HCT116 (cell line): ENCODE data around the gene SCUBE2. TPM values are rescaled to one million over a fixed set of nuclear protein-coding genes. Genes with fewer than 3 reads are reported as not detected.

Experiments
- ATAC-seq: fragments of 200-7000 bp; cut with Tn5 transposase; 2 replicates; pipeline ENCODE4 v1.9.1; 2020; ENCODE audit warnings: mild to moderate bottlenecking, moderate library complexity
- BruUV-seq: library from RNA; stranded (reverse); fragments of 400-500 nt; replicated peaks from 2 replicates; lab custom pipeline; 2021; lab: Mats Ljungman, UMichigan
- CTCF ChIA-PET: fragments of 300-600 bp; sonication (Branson Sonifier 250); formaldehyde crosslinking; loops from one replicate; lab custom pipeline; 2021; ENCODE audit warnings: antibody characterized with exemption; lab: Charles Lee
- POLR2A ChIA-PET: fragments of 300-600, 350-600 bp; sonication (Branson Sonifier 250); formaldehyde crosslinking; loops from one replicate; lab custom pipeline; 2021; ENCODE audit warnings: antibody characterized with exemption; lab: Charles Lee
- RAD21 ChIA-PET, 2 experiments: fragments of 300-600 bp; sonication (Branson Sonifier 250); formaldehyde crosslinking; loops; one replicate each; lab custom pipeline; 2023; ENCODE audit warnings: low total read pairs in 2 of 2; ENCODE audit not compliant: uncharacterized antibody in 2 of 2, unreplicated experiment in 2 of 2, low non-redundant PET in 1 of 2; lab: Charles Lee
- DNase-seq: peaks from one replicate; pipeline ENCODE4 v3.0.0-alpha.2; 2010; ENCODE audit warnings: low read depth, low spot score
- H2AFZ ChIP-seq: fragments of 200-600 bp; shearing (Covaris generic), sonication (generic); 2 replicates; pipeline ENCODE4 v1.6.1; 2017; ENCODE audit warnings: low read depth, mixed run types, mixed read lengths, antibody characterized with exemption, low read length; ENCODE audit not compliant: poor library complexity, severe bottlenecking
- H3K27ac ChIP-seq: 2 replicates; pipeline ENCODE4 v1.5.1; 2012; ENCODE audit warnings: low read depth, low read length
- H3K27me3 ChIP-seq: fragments of 200-600 bp; sonication (generic); 2 replicates; pipeline ENCODE4 v1.6.1; 2016; ENCODE audit warnings: mixed run types, low read length, mixed read lengths; ENCODE audit not compliant: insufficient read depth
- H3K36me3 ChIP-seq, 2 experiments: fragments of 200-500 bp in 1 of 2; fragments of 200-600 bp in 1 of 2; sonication (Bioruptor generic) in 1 of 2; sonication (generic) in 1 of 2; 2 replicates each; pipeline versions ENCODE4 v1.5.1 to v1.6.1; 2014 to 2016; ENCODE audit warnings: low read length in 2 of 2, inconsistent platforms in 1 of 2, mixed read lengths in 1 of 2, mixed run types in 1 of 2; ENCODE audit not compliant: insufficient read depth in 2 of 2, control insufficient read depth in 1 of 2
- H3K4me1 ChIP-seq, 2 experiments: fragments of 200-600 bp in 1 of 2; sonication (generic) in 1 of 2; 2 replicates each; pipeline versions ENCODE4 v1.5.1 to v1.6.1; 2012 to 2017; ENCODE audit warnings: low read length in 2 of 2, inconsistent platforms in 1 of 2, mild to moderate bottlenecking in 1 of 2, mixed read lengths in 1 of 2, mixed run types in 1 of 2, moderate library complexity in 1 of 2; ENCODE audit not compliant: insufficient read depth in 2 of 2, control insufficient read depth in 1 of 2
- H3K4me2 ChIP-seq: fragments of 200-600 bp; sonication (generic); 2 replicates; pipeline ENCODE4 v1.6.1; 2017; ENCODE audit warnings: mixed run types, low read length, mixed read lengths
- H3K4me3 ChIP-seq, 2 experiments: fragments of 200-600 bp in 1 of 2; sonication (generic) in 1 of 2; replicated peaks in 1 of 2; 2 replicates each; pipeline ENCODE4 v1.5.1; 2011 to 2016; ENCODE audit warnings: low read length in 2 of 2, control low read depth in 1 of 2, low read depth in 1 of 2, mild to moderate bottlenecking in 1 of 2, mixed read lengths in 1 of 2, mixed run types in 1 of 2
- H3K79me2 ChIP-seq: fragments of 200-600 bp; sonication (generic); 2 replicates; pipeline ENCODE4 v1.6.1; 2017; ENCODE audit warnings: mild to moderate bottlenecking, mixed run types, low read length, moderate library complexity, mixed read lengths; ENCODE audit not compliant: insufficient read depth
- H3K9ac ChIP-seq: fragments of 200-600 bp; sonication (generic); 2 replicates; pipeline ENCODE4 v1.6.1; 2016; ENCODE audit warnings: low read length, mixed read lengths
- H3K9me2 ChIP-seq: fragments of 200-600 bp; sonication (generic), shearing (Covaris generic); 2 replicates; pipeline ENCODE4 v1.6.1; 2017; ENCODE audit warnings: mixed run types, mild to moderate bottlenecking, moderate library complexity; ENCODE audit not compliant: insufficient read depth
- H3K9me3 ChIP-seq, 2 experiments: fragments of 200-500 bp in 1 of 2; fragments of 200-600 bp in 1 of 2; sonication (Bioruptor generic) in 1 of 2; sonication (generic) in 1 of 2; 2 replicates each; pipeline ENCODE4 v1.6.1; 2014 to 2017; ENCODE audit warnings: low read length in 2 of 2, mixed read lengths in 2 of 2, inconsistent platforms in 1 of 2, low read depth in 1 of 2, mild to moderate bottlenecking in 1 of 2, mixed run types in 1 of 2, moderate library complexity in 1 of 2; ENCODE audit not compliant: control insufficient read depth in 1 of 2, insufficient read depth in 1 of 2
- H4K20me1 ChIP-seq: fragments of 200-600 bp; sonication (generic), shearing (Covaris generic); 2 replicates; pipeline ENCODE4 v1.6.1; 2017; ENCODE audit warnings: mixed run types, mild to moderate bottlenecking, moderate library complexity; ENCODE audit not compliant: insufficient read depth
- ATF3 ChIP-seq: IDR thresholded peaks from 2 replicates; pipeline ENCODE4 v1.6.1; 2012
- EGR1 ChIP-seq: IDR thresholded peaks from 2 replicates; pipeline ENCODE4 v1.6.1; 2012; ENCODE audit warnings: low read depth
- ELF1 ChIP-seq: IDR thresholded peaks from 2 replicates; pipeline ENCODE4 v1.6.1; 2012; ENCODE audit warnings: low read depth, borderline replicate concordance
- EZH2 ChIP-seq: fragments of 200-600 bp; sonication (generic); IDR thresholded peaks from 2 replicates; pipeline ENCODE4 v1.6.1; 2017; ENCODE audit warnings: antibody characterized with exemption, mixed run types
- FOSL1 ChIP-seq: IDR thresholded peaks from 2 replicates; pipeline ENCODE4 v1.6.1; 2012; ENCODE audit warnings: low read depth
- JUND ChIP-seq: IDR thresholded peaks from 2 replicates; pipeline ENCODE4 v1.6.1; 2012
- MAX ChIP-seq: IDR thresholded peaks from 2 replicates; pipeline ENCODE4 v1.6.1; 2012
- POLR2AphosphoS5 ChIP-seq: IDR thresholded peaks from 2 replicates; pipeline ENCODE4 v1.6.1; 2011; ENCODE audit warnings: mild to moderate bottlenecking, low read depth, low read length, moderate library complexity
- RAD21 ChIP-seq: IDR thresholded peaks from 2 replicates; pipeline ENCODE4 v1.6.1; 2012; ENCODE audit warnings: low read depth, mild to moderate bottlenecking
- REST ChIP-seq: IDR thresholded peaks from 2 replicates; pipeline ENCODE4 v1.6.1; 2012; ENCODE audit warnings: low read depth
- ZFX ChIP-seq: fragments of 450-650 bp; IDR thresholded peaks from 2 replicates; pipeline ENCODE4 v1.6.1; 2017
- intact Hi-C: fragments of 100-400 bp; cut with micrococcal nuclease; formaldehyde crosslinking; loops from 2 replicates; pipeline ENCODE4 v1.10.0; 2022
- total RNA-seq: library from RNA; stranded (reverse); gene quantifications from one replicate; pipeline ENCODE4 v1.2.1, GENCODE V29; 2021; ENCODE audit not compliant: unreplicated experiment

Gene SCUBE2
- total RNA-seq, 1 experiment from 2014 or later = 1.3 TPM

- no peak overlapping the region for H2AFZ ChIP-seq
- no peak overlapping the region for H3K4me2 ChIP-seq
- no peak for ATAC-seq
- no peaks in the 10 kb centered on the region for H3K9me3 ChIP-seq
- intact Hi-C loops = no loop called here
- no peak for TF ChIP-seq RAD21
- BruUV-seq = no TSS peak
- no peak overlapping the region for H3K9ac ChIP-seq
- no peaks in the 10 kb centered on the region for H3K9me2 ChIP-seq
- H3K79me2 ChIP-seq = no peaks in the 10 kb centered on the region
- no peaks in the 10 kb centered on the region for H4K20me1 ChIP-seq
- H3K27me3 ChIP-seq = no peaks in the 10 kb centered on the region
- H3K27ac ChIP-seq = no peak overlapping the region
- H3K4me3 ChIP-seq = no peak overlapping the region
- POLR2A ChIA-PET = no interaction called here
- H3K4me1 ChIP-seq = peaks cover under 1% of the 10 kb centered on the region in 2 experiments; a peak in 2 of 4 replicates
- H3K36me3 ChIP-seq = 0 out of 4 replicates have a peak, but pooled peaks cover 0 to 3% of the 10 kb centered on the region in 2 experiments
- RAD21 ChIA-PET = no interaction called here
- DNase-seq = no peak
- CTCF ChIA-PET = interaction anchor here (0.6 kb wide), 1 partner anchor 886 kb away, joined by 3 read pairs; no protein-coding TSS in a partner anchor
Measured at GRCh38 chr11:9132203-9132878, 40.9 kb upstream of the SCUBE2 start.

GRCh38 chr11:9130297-9130696 is 38.9 kb upstream of the SCUBE2 start:
- H3K9me2 ChIP-seq = no peaks in the 10 kb centered on the region
- ATAC-seq (0 out of 2 replicates have a peak, but pooled peaks have one; percentile 38), DNase-seq (no peak)
- H3K9ac ChIP-seq = no peak overlapping the region
- no peaks in the 10 kb centered on the region for H3K9me3 ChIP-seq
- H3K79me2 ChIP-seq = no peaks in the 10 kb centered on the region
- TF ChIP-seq EZH2 = no peak
- TF ChIP-seq POLR2AphosphoS5 = no peak
- TF ChIP-seq RAD21 = no peak
- no peak for TF ChIP-seq EGR1
- no peak for TF ChIP-seq JUND
- no peak for TF ChIP-seq ZFX
- TF ChIP-seq ELF1 = no peak
- no peak for TF ChIP-seq MAX
- no peak for TF ChIP-seq REST
- no peak for TF ChIP-seq ATF3
- no peak for TF ChIP-seq FOSL1
- no peaks in the 10 kb centered on the region for H3K4me1 ChIP-seq
- H3K4me2 ChIP-seq = no peak overlapping the region
- no peaks in the 10 kb centered on the region for H3K27me3 ChIP-seq
- no peaks in the 10 kb centered on the region for H3K36me3 ChIP-seq
- CTCF ChIA-PET = interaction anchor here (0.7 to 2.1 kb wide), 3 partner anchors 8 to 115 kb away, joined by 3 to 17 read pairs (median 3); no protein-coding TSS in a partner anchor
- intact Hi-C loops = no loop called here
- no peak overlapping the region for H3K4me3 ChIP-seq
- RAD21 ChIA-PET = no interaction called here
- BruUV-seq = no TSS peak
- no peak overlapping the region for H3K27ac ChIP-seq
- H4K20me1 ChIP-seq = no peaks in the 10 kb centered on the region
- H2AFZ ChIP-seq = no peak overlapping the region
- POLR2A ChIA-PET = no interaction called here
